DND-41 (cell line): Measurements from ENCODE around the gene LIN7B.
"Not testable (repeated sequence)": the region's sequence is repeated elsewhere in the genome, so short reads cannot be mapped to it uniquely, and the experiment has no call there.

Experiments
- ATAC-seq: fragments of 200-7000 bp; cut with Tn5 transposase; 3 replicates; pipeline ENCODE4 v1.9.1; 2021; ENCODE audit warnings: low read depth; ENCODE audit not compliant: insufficient read depth
- DNase-seq: peaks from one replicate; pipeline ENCODE4 v3.0.0-alpha.2; 2020
- H2AFZ ChIP-seq: 2 replicates; pipeline ENCODE4 v1.6.0; 2012; ENCODE audit warnings: low read depth, low read length
- H3K27ac ChIP-seq: 2 replicates; pipeline ENCODE4 v1.5.1; 2012; ENCODE audit warnings: low read length, inconsistent platforms
- H3K27me3 ChIP-seq: fragments of 200-600 bp; sonication (generic); 2 replicates; pipeline ENCODE4 v1.6.0; 2012; ENCODE audit warnings: low read length, mild to moderate bottlenecking, inconsistent platforms; ENCODE audit not compliant: insufficient read depth, poor library complexity
- H3K36me3 ChIP-seq: 2 replicates; pipeline ENCODE4 v1.5.1; 2012; ENCODE audit warnings: low read length, inconsistent platforms; ENCODE audit not compliant: insufficient read depth
- H3K4me1 ChIP-seq: 2 replicates; pipeline ENCODE4 v1.5.1; 2012; ENCODE audit warnings: mild to moderate bottlenecking, low read length; ENCODE audit not compliant: insufficient read depth
- H3K4me2 ChIP-seq: 2 replicates; pipeline ENCODE4 v1.6.0; 2012; ENCODE audit warnings: mild to moderate bottlenecking, moderate library complexity, low read length, inconsistent platforms; ENCODE audit not compliant: insufficient read depth
- H3K4me3 ChIP-seq, 2 experiments: fragments of 200-600 bp in 1 of 2; shearing (Covaris generic) in 1 of 2; 2 replicates each; pipeline ENCODE4 v1.5.1; 2012 to 2016; ENCODE audit warnings: inconsistent platforms in 2 of 2, low read length in 2 of 2, mild to moderate bottlenecking in 2 of 2, low read depth in 1 of 2, moderate library complexity in 1 of 2
- H3K79me2 ChIP-seq: 2 replicates; pipeline ENCODE4 v1.6.0; 2012; ENCODE audit warnings: low read length, inconsistent platforms; ENCODE audit not compliant: insufficient read depth
- H3K9ac ChIP-seq: 2 replicates; pipeline ENCODE4 v1.6.0; 2012; ENCODE audit warnings: low read depth, mild to moderate bottlenecking, inconsistent platforms, low read length, moderate library complexity
- H3K9me3 ChIP-seq: 2 replicates; pipeline ENCODE4 v1.5.1; 2012; ENCODE audit warnings: low read length, moderate library complexity, mild to moderate bottlenecking, inconsistent platforms; ENCODE audit not compliant: insufficient read depth, severe bottlenecking
- H4K20me1 ChIP-seq: 2 replicates; pipeline ENCODE4 v1.6.0; 2012; ENCODE audit warnings: low read length; ENCODE audit not compliant: insufficient read depth
- EZH2 ChIP-seq: IDR thresholded peaks from 3 replicates; pipeline ENCODE4 v1.6.1; 2012; ENCODE audit warnings: borderline replicate concordance, low read depth, mild to moderate bottlenecking, moderate library complexity, low read length, inconsistent platforms; ENCODE audit not compliant: severe bottlenecking
- TF ChIP-seq, protein P1 (sequence below): IDR thresholded peaks from 2 replicates; pipeline ENCODE4 v1.5.1; 2012; ENCODE audit warnings: borderline replicate concordance, low read length, moderate library complexity, mild to moderate bottlenecking; ENCODE audit not compliant: poor library complexity, severe bottlenecking; ENCODE audit errors: extremely low read depth

LIN7B gene

DNA sequence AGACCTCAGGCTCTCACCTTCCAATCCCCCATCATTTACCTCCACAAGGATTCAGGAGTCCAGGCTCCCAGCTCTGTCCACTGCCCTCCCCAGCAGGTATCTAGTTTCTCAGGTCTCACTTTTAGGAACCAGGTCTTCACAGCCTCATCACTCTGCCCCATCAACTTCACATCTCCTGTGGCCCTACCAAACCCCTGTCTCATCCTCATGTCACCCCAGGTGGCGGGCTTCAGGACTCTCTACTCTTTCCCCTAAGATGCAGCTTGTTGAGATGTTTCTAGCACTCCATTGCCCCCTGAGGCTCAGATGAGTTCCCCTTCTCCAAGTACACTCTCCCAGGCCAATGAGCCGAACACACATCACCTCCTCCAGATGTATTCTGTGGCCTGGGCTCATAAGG, 6.7 kb downstream of the LIN7B start:
- H3K27ac ChIP-seq = no peak overlapping the region
- peak overlapping the region; percentile 94; the same call in 1 of the 2 replicates for H3K4me2 ChIP-seq
- H3K9ac ChIP-seq = peak overlapping the region; percentile 84; the same call in 1 of the 2 replicates
- peaks cover 22% of the 10 kb centered on the region for H3K79me2 ChIP-seq
- peaks cover 38% of the 10 kb centered on the region for H3K4me1 ChIP-seq
- H3K4me3 ChIP-seq = no peak overlapping the region; a peak in 1 of 4 replicates
- H4K20me1 ChIP-seq = peaks cover 3% of the 10 kb centered on the region
- DNase-seq (no peak), ATAC-seq (no peak)
- peaks cover 5% of the 10 kb centered on the region for H3K36me3 ChIP-seq
- no peak overlapping the region for H2AFZ ChIP-seq
- no peaks in the 10 kb centered on the region for H3K9me3 ChIP-seq
- TF ChIP-seq, protein P1, sequence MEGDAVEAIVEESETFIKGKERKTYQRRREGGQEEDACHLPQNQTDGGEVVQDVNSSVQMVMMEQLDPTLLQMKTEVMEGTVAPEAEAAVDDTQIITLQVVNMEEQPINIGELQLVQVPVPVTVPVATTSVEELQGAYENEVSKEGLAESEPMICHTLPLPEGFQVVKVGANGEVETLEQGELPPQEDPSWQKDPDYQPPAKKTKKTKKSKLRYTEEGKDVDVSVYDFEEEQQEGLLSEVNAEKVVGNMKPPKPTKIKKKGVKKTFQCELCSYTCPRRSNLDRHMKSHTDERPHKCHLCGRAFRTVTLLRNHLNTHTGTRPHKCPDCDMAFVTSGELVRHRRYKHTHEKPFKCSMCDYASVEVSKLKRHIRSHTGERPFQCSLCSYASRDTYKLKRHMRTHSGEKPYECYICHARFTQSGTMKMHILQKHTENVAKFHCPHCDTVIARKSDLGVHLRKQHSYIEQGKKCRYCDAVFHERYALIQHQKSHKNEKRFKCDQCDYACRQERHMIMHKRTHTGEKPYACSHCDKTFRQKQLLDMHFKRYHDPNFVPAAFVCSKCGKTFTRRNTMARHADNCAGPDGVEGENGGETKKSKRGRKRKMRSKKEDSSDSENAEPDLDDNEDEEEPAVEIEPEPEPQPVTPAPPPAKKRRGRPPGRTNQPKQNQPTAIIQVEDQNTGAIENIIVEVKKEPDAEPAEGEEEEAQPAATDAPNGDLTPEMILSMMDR = no peak
- no peak for TF ChIP-seq EZH2
- H3K27me3 ChIP-seq = no peaks in the 10 kb centered on the region

DNA sequence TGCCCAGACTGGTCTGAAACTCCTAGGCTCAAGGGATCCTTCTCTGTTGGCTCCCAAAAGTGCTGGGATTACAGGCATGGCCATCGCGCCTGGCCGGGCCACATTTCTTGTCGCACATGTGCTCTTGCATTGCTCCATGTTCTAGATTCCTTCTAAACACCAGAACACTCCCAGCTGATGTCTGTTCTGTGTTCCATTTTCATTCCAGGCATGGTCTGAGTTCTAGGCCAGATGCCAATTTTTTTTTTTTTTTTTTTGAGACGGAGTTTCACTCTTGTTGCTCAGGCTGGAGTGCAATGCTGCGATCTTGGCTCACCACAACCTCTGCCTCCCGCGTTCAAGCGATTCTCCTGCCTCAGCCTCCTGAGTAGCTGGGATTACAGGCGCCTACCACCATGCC, 7.7 kb downstream of the LIN7B start:
- not testable (repeated sequence) for H2AFZ ChIP-seq, H3K27ac ChIP-seq, H3K27me3 ChIP-seq, DNase-seq, ATAC-seq, H3K9me3 ChIP-seq, H3K4me3 ChIP-seq, H4K20me1 ChIP-seq, H3K4me2 ChIP-seq, H3K9ac ChIP-seq, H3K36me3 ChIP-seq
- peaks cover 22% of the 10 kb centered on the region for H3K79me2 ChIP-seq
- H3K4me1 ChIP-seq = peaks cover 31% of the 10 kb centered on the region

DNA sequence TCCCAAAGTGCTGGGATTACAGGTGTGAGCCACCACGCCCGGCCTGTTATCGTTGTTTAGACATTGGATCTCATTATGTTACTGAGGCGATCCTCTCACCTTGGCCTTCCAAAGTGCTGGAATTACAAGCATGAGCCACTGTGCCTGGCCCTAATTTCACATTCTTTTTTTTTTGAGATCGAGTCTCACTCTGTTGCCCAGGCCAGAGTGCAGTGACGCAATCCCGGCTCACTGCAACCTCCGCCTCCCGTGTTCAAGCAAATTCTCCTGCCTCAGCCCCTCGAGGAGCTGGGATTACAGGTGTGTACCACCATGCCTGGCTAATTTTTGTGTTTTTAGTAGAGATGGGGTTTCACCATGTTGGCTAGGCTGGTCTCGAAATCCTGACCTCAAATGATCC, 9.1 kb downstream of the LIN7B start:
- not testable (repeated sequence) for DNase-seq, H3K9ac ChIP-seq, H2AFZ ChIP-seq, H3K27me3 ChIP-seq, H3K4me2 ChIP-seq, ATAC-seq, H3K36me3 ChIP-seq, H4K20me1 ChIP-seq, H3K9me3 ChIP-seq, H3K27ac ChIP-seq, H3K4me3 ChIP-seq
- H3K4me1 ChIP-seq = peaks cover 28% of the 10 kb centered on the region
- peaks cover 13% of the 10 kb centered on the region for H3K79me2 ChIP-seq

DNA sequence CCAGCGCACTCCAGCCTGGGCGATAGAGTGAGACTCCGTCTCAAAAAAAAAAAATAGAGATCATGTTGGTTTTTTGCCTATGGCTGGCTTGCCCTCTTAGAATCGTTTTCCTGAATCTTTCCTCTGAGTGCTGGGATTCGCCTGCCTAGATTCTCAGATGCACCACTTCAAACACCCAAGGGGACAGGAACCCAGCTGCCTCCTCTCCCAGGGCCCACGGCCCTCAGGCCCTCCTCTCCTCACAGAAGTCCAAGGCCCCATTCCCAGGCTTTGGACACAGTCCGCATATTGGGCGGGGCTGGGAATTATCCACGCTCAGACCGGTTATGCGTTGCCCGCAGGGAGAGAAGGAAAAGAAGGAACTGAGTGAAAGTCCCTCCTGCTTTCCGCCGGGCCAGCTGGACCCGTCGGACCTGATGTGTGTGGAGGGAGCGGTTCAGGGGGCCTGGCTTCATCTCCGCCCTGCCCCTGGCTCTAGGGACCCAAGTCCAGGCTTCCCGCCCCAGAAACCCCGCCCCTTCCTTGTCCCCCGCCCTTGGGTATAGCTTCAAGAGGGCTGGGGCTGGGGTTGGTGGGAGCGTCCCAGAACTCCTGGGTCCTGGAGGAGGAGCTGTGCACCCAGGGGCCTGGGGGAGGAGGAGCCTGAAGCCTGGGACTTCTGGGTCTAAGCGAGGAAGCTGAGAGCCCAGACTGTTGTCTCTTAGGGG, 11.0 kb downstream of the LIN7B start:
- Histone ChIP-seq H3K27me3 (no peaks in the 10 kb centered on the region), H3K79me2 (peaks cover 13% of the 10 kb centered on the region), H3K4me2 (no peak overlapping the region), H3K36me3 (peaks cover 4% of the 10 kb centered on the region), H3K9ac (no peak overlapping the region), H3K27ac (no peak overlapping the region), H3K9me3 (no peaks in the 10 kb centered on the region), H4K20me1 (no peaks in the 10 kb centered on the region), H3K4me1 (peaks cover 30% of the 10 kb centered on the region), H2AFZ (no peak overlapping the region), H3K4me3 (no peak overlapping the region)
- no peak for TF ChIP-seq EZH2
- TF ChIP-seq, protein P1 = no peak
- DNase-seq = no peak
- no peak for ATAC-seq
